T-cell (primary cell): ENCODE results near the gene EDIL3. TPM values are rescaled to one million over a fixed set of nuclear protein-coding genes. Genes with fewer than 3 reads are reported as not detected.

ENCODE experiments used
- ATAC-seq, 4 experiments: fragments of 200-7000 bp in 3 of 4; fragments of 150-1000 bp in 1 of 4; cut with Tn5 transposase; replicated peaks in 1 of 4; 1 replicate in 3 of 4; 2 replicates in 1 of 4; pipeline ENCODE4 v1.10.0; 2021; ENCODE audit warnings: moderate library complexity in 3 of 4, mild to moderate bottlenecking in 2 of 4, moderate number of reproducible peaks in 1 of 4
- CTCF ChIA-PET, 2 donors: fragments of 300-600 bp; sonication (Branson Sonifier 250); formaldehyde crosslinking; loops; one replicate each; lab custom pipeline; 2022; ENCODE audit warnings: antibody characterized with exemption in 2 of 2; lab: Charles Lee
- POLR2A ChIA-PET, 2 donors: fragments of 300-600 bp; sonication (Branson Sonifier 250); formaldehyde crosslinking; loops; one replicate each; lab custom pipeline; 2022; ENCODE audit warnings: antibody characterized with exemption in 2 of 2; lab: Charles Lee
- DNase-seq, 35 experiments: peaks; one replicate each; pipeline versions ENCODE4 v3.0.0 to v3.0.0-alpha.2; 2013 to 2023
- H3K27ac ChIP-seq: one replicate; pipeline ENCODE4 v1.5.1; 2013; ENCODE audit warnings: low read length
- H3K27me3 ChIP-seq, 2 experiments: replicated peaks in 1 of 2; 1 replicate in 1 of 2; 2 replicates in 1 of 2; pipeline versions ENCODE4 v1.6.1 to v1.7.0; 2013; ENCODE audit warnings: low read length in 1 of 2, mixed read lengths in 1 of 2; ENCODE audit not compliant: control insufficient read depth in 2 of 2, insufficient read depth in 2 of 2; ENCODE audit errors: extremely low read depth in 1 of 2
- H3K36me3 ChIP-seq, 2 donors: 1 replicate in 1 of 2; 2 replicates in 1 of 2; pipeline versions ENCODE4 v1.6.1 to v1.7.0; 2013; ENCODE audit warnings: low read length in 1 of 2; ENCODE audit not compliant: control insufficient read depth in 2 of 2, insufficient read depth in 1 of 2; ENCODE audit errors: extremely low read depth in 1 of 2
- H3K4me1 ChIP-seq, 2 experiments: 1 replicate in 1 of 2; 2 replicates in 1 of 2; pipeline versions ENCODE4 v1.6.1 to v1.7.0; 2013; ENCODE audit warnings: low read length in 2 of 2, mixed read lengths in 1 of 2; ENCODE audit not compliant: insufficient read depth in 2 of 2, control insufficient read depth in 1 of 2; ENCODE audit errors: extremely low read depth in 1 of 2
- H3K4me3 ChIP-seq, 2 donors: 1 replicate in 1 of 2; 2 replicates in 1 of 2; pipeline versions ENCODE4 v1.5.1 to v1.7.0; 2013; ENCODE audit warnings: mild to moderate bottlenecking in 2 of 2, low read length in 1 of 2, moderate library complexity in 1 of 2; ENCODE audit not compliant: control insufficient read depth in 1 of 2; ENCODE audit errors: extremely low read depth in 1 of 2
- H3K9me3 ChIP-seq: 2 replicates; pipeline ENCODE4 v1.7.0; 2013
- H3K27ac Mint-ChIP-seq, 2 donors: one replicate each; pipeline ENCODE4 v1.8.0; 2020 to 2021; ENCODE audit warnings: mild to moderate bottlenecking in 2 of 2, mixed read lengths in 2 of 2
- H3K27me3 Mint-ChIP-seq, 2 donors: one replicate each; pipeline ENCODE4 v1.8.0; 2021 to 2022; ENCODE audit warnings: mixed read lengths in 2 of 2
- H3K36me3 Mint-ChIP-seq: one replicate; pipeline ENCODE4 v1.8.0; 2021; ENCODE audit warnings: mixed read lengths
- H3K4me1 Mint-ChIP-seq, 3 donors: one replicate each; pipeline ENCODE4 v1.8.0; 2020 to 2022; ENCODE audit warnings: mixed read lengths in 3 of 3, mild to moderate bottlenecking in 1 of 3
- H3K4me3 Mint-ChIP-seq, 3 donors: one replicate each; pipeline ENCODE4 v1.8.0; 2020 to 2022; ENCODE audit warnings: mild to moderate bottlenecking in 3 of 3, mixed read lengths in 3 of 3, moderate library complexity in 3 of 3
- H3K9me3 Mint-ChIP-seq, 3 donors: one replicate each; pipeline ENCODE4 v1.8.0; 2020 to 2022; ENCODE audit warnings: mixed read lengths in 3 of 3
- WGBS: methylation state at CpG from one replicate; pipeline ENCODE4 v1.1.5; 2013; ENCODE audit warnings: missing lambda C conversion rate; ENCODE audit not compliant: insufficient coverage; 5-methylcytosine and 5-hydroxymethylcytosine counted together
- total RNA-seq, 35 experiments: library from RNA in 6 of 35; stranded (reverse) in 6 of 35; fragments of 120-200 nt in 1 of 35; gene quantifications; one replicate each; pipeline versions ENCODE4 v1.2.1 to v1.2.4 and lab custom pipeline; 2013 to 2026

EDIL3 gene
- total RNA-seq, 5 donors from 2014 or later (not counting 1 experiment from before 2014, with no cell fraction given) = 0.07 to 0.18 (median 0.16) TPM; not detected in 2

GRCh38 chr5:84379749-84380148 lies 4.9 kb downstream of the EDIL3 start:
- H3K27ac Mint-ChIP-seq = no peak overlapping the region

GRCh38 chr5:84378961-84379360 lies 5.7 kb downstream of the EDIL3 start:
- H3K4me1 ChIP-seq = peaks cover 0 to 10% of the 10 kb centered on the region in 2 experiments
- peaks cover 19 to 20% of the 10 kb centered on the region in 2 donors for H3K27me3 Mint-ChIP-seq
- DNase-seq (no peak), ATAC-seq (no peak)
- H3K4me3 Mint-ChIP-seq = no peak overlapping the region
- peaks cover 4 to 20% of the 10 kb centered on the region in 2 experiments for H3K27me3 ChIP-seq
- H3K27ac Mint-ChIP-seq = no peak overlapping the region
- no peaks in the 10 kb centered on the region for H3K9me3 ChIP-seq
- H3K36me3 ChIP-seq = no peaks in the 10 kb centered on the region
- ChIA-PET CTCF (no interaction called here), POLR2A (no interaction called here)
- no peaks in the 10 kb centered on the region for H3K36me3 Mint-ChIP-seq
- H3K4me1 Mint-ChIP-seq = peaks cover 0 to 4% (median 0%) of the 10 kb centered on the region in 3 donors
- WGBS = 67% methylated on average over 1 of the region's 2 CpGs
- no peak overlapping the region for H3K27ac ChIP-seq
- H3K4me3 ChIP-seq = no peak overlapping the region
- H3K9me3 Mint-ChIP-seq = peaks cover 0 to 2% (median 0%) of the 10 kb centered on the region in 3 donors

More at GRCh38 chr5:84379749-84380148, 4.9 kb downstream of the EDIL3 start:
- no CpG with 5 or more reads among the region's 2 CpGs for WGBS
- H3K9me3 Mint-ChIP-seq = peaks cover 0 to 2% (median 0%) of the 10 kb centered on the region in 3 donors
- Histone ChIP-seq H3K4me3 (no peak overlapping the region), H3K27ac (no peak overlapping the region), H3K27me3 (peaks cover 4 to 25% of the 10 kb centered on the region in 2 experiments), H3K9me3 (no peaks in the 10 kb centered on the region), H3K4me1 (peaks cover 0 to 10% of the 10 kb centered on the region in 2 experiments), H3K36me3 (no peaks in the 10 kb centered on the region)
- peaks cover 23 to 24% of the 10 kb centered on the region in 2 donors for H3K27me3 Mint-ChIP-seq
- ChIA-PET CTCF (no interaction called here), POLR2A (no interaction called here)
- peaks cover 0 to 4% (median 0%) of the 10 kb centered on the region in 3 donors for H3K4me1 Mint-ChIP-seq
- ATAC-seq (no peak), DNase-seq (no peak)
- H3K36me3 Mint-ChIP-seq = no peaks in the 10 kb centered on the region
- H3K4me3 Mint-ChIP-seq = no peak overlapping the region

- CTCF ChIA-PET = no interaction called here
- Histone ChIP-seq H3K27ac (no peak overlapping the region), H3K9me3 (no peaks in the 10 kb centered on the region), H3K27me3 (peaks cover 4 to 15% of the 10 kb centered on the region in 2 experiments), H3K4me3 (no peak overlapping the region), H3K4me1 (peaks cover 0 to 9% of the 10 kb centered on the region in 2 experiments), H3K36me3 (no peaks in the 10 kb centered on the region)
- Mint-ChIP-seq H3K4me3 (no peak overlapping the region), H3K4me1 (peaks cover 0 to 4% (median 0%) of the 10 kb centered on the region in 3 donors), H3K27me3 (peaks cover 16 to 17% of the 10 kb centered on the region in 2 donors), H3K9me3 (peaks cover 0 to 4% (median 2%) of the 10 kb centered on the region in 3 donors), H3K27ac (no peak overlapping the region), H3K36me3 (no peaks in the 10 kb centered on the region)
- POLR2A ChIA-PET = no interaction called here
- WGBS = no CpG with 5 or more reads among the region's 1 CpG
- no peak for ATAC-seq
- no peak for DNase-seq
Observed at GRCh38 chr5:84378420-84378819, 6.3 kb downstream of the EDIL3 start.

- ATAC-seq = no peak
- ChIA-PET POLR2A (no interaction called here), CTCF (no interaction called here)
- Histone ChIP-seq H3K36me3 (no peaks in the 10 kb centered on the region), H3K27me3 (no peaks in the 10 kb centered on the region), H3K27ac (no peak overlapping the region), H3K4me1 (no peaks in the 10 kb centered on the region), H3K9me3 (no peaks in the 10 kb centered on the region), H3K4me3 (no peak overlapping the region)
- no peak overlapping the region for H3K4me3 Mint-ChIP-seq
- H3K9me3 Mint-ChIP-seq = peaks cover 2 to 5% (median 5%) of the 10 kb centered on the region in 3 donors
- no peaks in the 10 kb centered on the region for H3K36me3 Mint-ChIP-seq
- DNase-seq = no peak
- no peaks in the 10 kb centered on the region for H3K4me1 Mint-ChIP-seq
- H3K27ac Mint-ChIP-seq = no peak overlapping the region
- peaks cover 0 to 4% of the 10 kb centered on the region in 2 donors for H3K27me3 Mint-ChIP-seq
- WGBS = no CpG with 5 or more reads among the region's 1 CpG
Observed at GRCh38 chr5:84376346-84376745, 8.3 kb downstream of the EDIL3 start.

- no peaks in the 10 kb centered on the region for H3K36me3 Mint-ChIP-seq
- H3K9me3 ChIP-seq = no peaks in the 10 kb centered on the region
- no peak overlapping the region for H3K4me3 ChIP-seq
- peaks cover 2 to 5% (median 5%) of the 10 kb centered on the region in 3 donors for H3K9me3 Mint-ChIP-seq
- H3K27me3 Mint-ChIP-seq = peaks cover 0 to 4% of the 10 kb centered on the region in 2 donors
- CTCF ChIA-PET = no interaction called here
- no peaks in the 10 kb centered on the region for H3K4me1 Mint-ChIP-seq
- no peak overlapping the region for H3K27ac ChIP-seq
- no peaks in the 10 kb centered on the region for H3K4me1 ChIP-seq
- H3K4me3 Mint-ChIP-seq = no peak overlapping the region
- no peak overlapping the region for H3K27ac Mint-ChIP-seq
- ATAC-seq = no peak
- WGBS = no CpG with 5 or more reads among the region's 4 CpGs
- H3K27me3 ChIP-seq = no peaks in the 10 kb centered on the region
- POLR2A ChIA-PET = no interaction called here
- no peak for DNase-seq
- H3K36me3 ChIP-seq = no peaks in the 10 kb centered on the region
Observed at GRCh38 chr5:84374568-84374967, 10.1 kb downstream of the EDIL3 start.

GRCh38 chr5:84373506-84373905 lies 11.2 kb downstream of the EDIL3 start:
- no CpG with 5 or more reads among the region's 2 CpGs for WGBS
- no peak overlapping the region for H3K4me3 Mint-ChIP-seq
- ATAC-seq = no peak
- POLR2A ChIA-PET = no interaction called here
- H3K4me1 Mint-ChIP-seq = no peaks in the 10 kb centered on the region
- no peaks in the 10 kb centered on the region for H3K9me3 ChIP-seq
- CTCF ChIA-PET = no interaction called here
- H3K27me3 Mint-ChIP-seq = no peaks in the 10 kb centered on the region
- no peak overlapping the region for H3K4me3 ChIP-seq
- no peak for DNase-seq
- no peak overlapping the region for H3K27ac ChIP-seq
- H3K4me1 ChIP-seq = no peaks in the 10 kb centered on the region
- H3K36me3 ChIP-seq = no peaks in the 10 kb centered on the region
- peaks cover 2 to 5% (median 5%) of the 10 kb centered on the region in 3 donors for H3K9me3 Mint-ChIP-seq
- H3K36me3 Mint-ChIP-seq = no peaks in the 10 kb centered on the region
- H3K27me3 ChIP-seq = no peaks in the 10 kb centered on the region
- no peak overlapping the region for H3K27ac Mint-ChIP-seq
